ENCODE measurements around the gene SCN2A. TPM values are rescaled to one million over a fixed set of nuclear protein-coding genes. Genes with fewer than 3 reads are reported as not detected.

The SCN2A gene
- total and polyA plus RNA-seq, 9 of the 15 experiments (the other 6 are each of a cell fraction or from before 2014, with no cell fraction given) = 0.08 to 0.69 (median 0.31) TPM; not detected in 1

GRCh38 chr2:165198181-165198580 is 41.0 kb upstream of the SCN2A start:
- no TSS peak for BruUV-seq (replicated peaks)
- FAIRE-seq (no peak), ATAC-seq (no peak), DNase-seq (ENCODE audit: extremely low read depth in 1 of 4, low spot score in 3 of 4) (no peak)
- CTCF ChIA-PET (ENCODE audit: low intra/inter-chr PET ratio) = no interaction called here
- TF ChIP-seq MBD2 (IDR thresholded peaks at IDR 0.05; ENCODE audit: borderline replicate concordance, low read depth) (no peak), SMARCE1 (IDR thresholded peaks at IDR 0.05) (no peak), ZFPM2 (CRISPR knock-in tag; IDR thresholded peaks at IDR 0.05) (no peak), ZNF655 (CRISPR knock-in tag; IDR thresholded peaks at IDR 0.05) (no peak), GTF2F1 (IDR thresholded peaks at IDR 0.05; ENCODE audit: low read depth, low read length) (no peak), HDAC3 (IDR thresholded peaks at IDR 0.05; ENCODE audit: borderline replicate concordance, partially characterized antibody) (no peak), KDM2B (CRISPR knock-in tag; IDR thresholded peaks at IDR 0.05) (no peak), ZNF785 (CRISPR knock-in tag; IDR thresholded peaks at IDR 0.05) (no peak), RBM34 (IDR thresholded peaks at IDR 0.05; ENCODE audit: borderline replicate concordance, insufficient read depth, low read length) (no peak), PHTF2 (CRISPR knock-in tag; IDR thresholded peaks at IDR 0.05) (no peak), ATF3 (IDR thresholded peaks at IDR 0.05) (no peak), ATF3 (CRISPR knock-in tag; conservative IDR thresholded peaks at IDR 0.05) (no peak), PRDM10 (IDR thresholded peaks at IDR 0.05; ENCODE audit: partially characterized antibody) (no peak), HMG20A (CRISPR knock-in tag; conservative IDR thresholded peaks at IDR 0.05) (no peak), E2F4 (CRISPR knock-in tag; IDR thresholded peaks at IDR 0.05; ENCODE audit: low read depth) (no peak)
- Histone ChIP-seq H3K4me1 (replicated peaks in 1 of 2; ENCODE audit: control insufficient read depth in 2 of 2, insufficient read depth in 2 of 2, low read length in 2 of 2) (no peaks in the 10 kb centered on the region), H3K27me3 (ENCODE audit: control insufficient read depth in 2 of 2, insufficient read depth in 2 of 2, low read length in 2 of 2) (no peaks in the 10 kb centered on the region), H3K4me2 (ENCODE audit: insufficient read depth, low read length) (no peak overlapping the region), H3K9ac (ENCODE audit: insufficient read depth in 1 of 2, low read depth in 2 of 2, low read length in 2 of 2) (no peak overlapping the region), H3K4me3 (no peak overlapping the region), H3K36me3 (ENCODE audit: control insufficient read depth, insufficient read depth, low read length) (no peaks in the 10 kb centered on the region), H3K9me3 (replicated peaks; ENCODE audit: control insufficient read depth, insufficient read depth, low read depth, low read length) (0 out of 2 replicates have a peak, but pooled peaks cover 2% of the 10 kb centered on the region), H2AFZ (ENCODE audit: low read depth, low read length) (no peak overlapping the region), H3K9me1 (ENCODE audit: control insufficient read depth, insufficient read depth, low read length) (no peaks in the 10 kb centered on the region), H3K27ac (ENCODE audit: extremely low read depth, low read depth, low read length) (no peak overlapping the region), H3K79me2 (ENCODE audit: control insufficient read depth, insufficient read depth, low read length) (no peaks in the 10 kb centered on the region), H4K20me1 (replicated peaks; ENCODE audit: control insufficient read depth, insufficient read depth, low read length) (no peaks in the 10 kb centered on the region)
- WGBS (ENCODE audit: insufficient coverage, low coverage, missing lambda C conversion rate) = 0% methylated on average over 2 of the region's 2 CpGs
- POLR2A ChIA-PET = no interaction called here
- in situ Hi-C loops (cut with MboI) (no loop called here), intact Hi-C loops (cut with micrococcal nuclease) (no loop called here)
